ENCODE results near the gene UGCG. TPM values are rescaled to one million over a fixed set of nuclear protein-coding genes. Genes with fewer than 3 reads are reported as not detected.

Gene UGCG
- total RNA-seq, 1 experiment from 2014 or later: 32.6 TPM

DNA sequence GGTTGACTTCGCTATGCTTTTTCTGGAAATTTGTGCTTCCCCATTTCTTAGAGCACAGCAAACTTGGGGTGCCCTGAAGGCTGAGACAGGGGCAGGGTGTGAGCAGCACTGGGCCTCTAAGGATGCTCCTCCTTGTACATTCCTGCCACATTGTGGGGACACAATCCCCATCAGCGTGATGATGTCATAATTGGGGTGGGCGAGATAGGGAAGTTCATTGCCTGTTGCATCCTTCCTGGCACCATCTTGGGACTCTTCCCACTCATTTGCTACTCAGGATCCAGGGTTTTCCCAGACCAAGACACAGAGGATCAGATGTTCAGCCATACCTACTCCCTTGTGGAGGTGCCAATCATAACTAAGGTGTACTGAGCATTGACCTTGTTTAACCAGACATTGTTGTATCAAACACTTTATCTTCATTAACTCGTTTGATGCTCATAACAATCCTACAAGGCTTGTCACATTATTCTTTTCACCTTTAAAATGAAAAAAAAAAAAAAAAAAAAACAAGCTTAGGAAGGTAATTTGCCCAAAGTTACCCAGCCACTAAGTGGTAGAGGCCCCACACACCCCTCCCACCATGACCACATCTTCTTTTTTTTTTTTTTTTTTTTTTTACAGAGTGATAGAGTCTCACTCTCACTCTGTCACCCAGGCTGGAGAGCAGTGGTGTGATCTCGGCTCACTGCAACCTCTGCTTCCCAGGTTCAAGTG lies 87.6 kb downstream of the UGCG start:
- BruUV-seq (replicated peaks): no TSS peak
- H3K9me2 ChIP-seq (ENCODE audit: insufficient read depth): no peaks in the 10 kb centered on the region
- no peak overlapping the region for H3K9ac ChIP-seq (ENCODE audit: low read length)
- H3K4me3 ChIP-seq (replicated peaks in 1 of 2; ENCODE audit: low read depth in 1 of 2, low read length in 2 of 2): no peak overlapping the region
- ChIA-PET CTCF (no interaction called here), POLR2A (no interaction called here), RAD21 (ENCODE audit: low non-redundant PET in 1 of 2, low total read pairs in 2 of 2, uncharacterized antibody in 2 of 2, unreplicated experiment in 2 of 2) (no interaction called here)
- no peaks in the 10 kb centered on the region for H4K20me1 ChIP-seq (ENCODE audit: insufficient read depth)
- no peaks in the 10 kb centered on the region for H3K27me3 ChIP-seq (ENCODE audit: insufficient read depth, low read length)
- no peaks in the 10 kb centered on the region for H3K9me3 ChIP-seq (ENCODE audit: control insufficient read depth in 1 of 2, insufficient read depth in 1 of 2, low read depth in 1 of 2, low read length in 2 of 2)
- no peak overlapping the region for H3K4me2 ChIP-seq (ENCODE audit: low read length)
- no peaks in the 10 kb centered on the region for H3K79me2 ChIP-seq (ENCODE audit: insufficient read depth, low read length)
- no peak for ATAC-seq
- no peak overlapping the region for H2AFZ ChIP-seq (ENCODE audit: low read depth, low read length, poor library complexity, severe bottlenecking)
- no peak for DNase-seq (ENCODE audit: low read depth, low spot score)
- TF ChIP-seq CBX3 (IDR thresholded peaks at IDR 0.05; ENCODE audit: low read depth) (no peak), TCF7L2 (IDR thresholded peaks at IDR 0.05; ENCODE audit: borderline replicate concordance, extremely low read depth, insufficient read depth, insufficient read length) (no peak), EGR1 (IDR thresholded peaks at IDR 0.05; ENCODE audit: low read depth) (no peak), ZBTB33 (IDR thresholded peaks at IDR 0.05; ENCODE audit: extremely low read depth, insufficient replicate concordance, low read length) (no peak), CEBPB (IDR thresholded peaks at IDR 0.05; ENCODE audit: low read depth) (no peak), RAD21 (IDR thresholded peaks at IDR 0.05; ENCODE audit: low read depth) (no peak), JUND (IDR thresholded peaks at IDR 0.05) (no peak), ZFX (IDR thresholded peaks at IDR 0.05) (no peak), FOSL1 (IDR thresholded peaks at IDR 0.05; ENCODE audit: low read depth) (no peak), REST (IDR thresholded peaks at IDR 0.05; ENCODE audit: low read depth) (no peak), POLR2AphosphoS5 (IDR thresholded peaks at IDR 0.05; ENCODE audit: low read depth, low read length) (no peak), EZH2 (IDR thresholded peaks at IDR 0.05) (no peak), EZH2phosphoT487 (IDR thresholded peaks at IDR 0.05; ENCODE audit: borderline replicate concordance) (no peak), ELF1 (IDR thresholded peaks at IDR 0.05; ENCODE audit: borderline replicate concordance, low read depth) (no peak), SP1 (IDR thresholded peaks at IDR 0.05; ENCODE audit: low read depth) (no peak), ZNF274 (IDR thresholded peaks at IDR 0.05; ENCODE audit: low read depth, low read length) (no peak)
- TF ChIP-seq, protein P1, sequence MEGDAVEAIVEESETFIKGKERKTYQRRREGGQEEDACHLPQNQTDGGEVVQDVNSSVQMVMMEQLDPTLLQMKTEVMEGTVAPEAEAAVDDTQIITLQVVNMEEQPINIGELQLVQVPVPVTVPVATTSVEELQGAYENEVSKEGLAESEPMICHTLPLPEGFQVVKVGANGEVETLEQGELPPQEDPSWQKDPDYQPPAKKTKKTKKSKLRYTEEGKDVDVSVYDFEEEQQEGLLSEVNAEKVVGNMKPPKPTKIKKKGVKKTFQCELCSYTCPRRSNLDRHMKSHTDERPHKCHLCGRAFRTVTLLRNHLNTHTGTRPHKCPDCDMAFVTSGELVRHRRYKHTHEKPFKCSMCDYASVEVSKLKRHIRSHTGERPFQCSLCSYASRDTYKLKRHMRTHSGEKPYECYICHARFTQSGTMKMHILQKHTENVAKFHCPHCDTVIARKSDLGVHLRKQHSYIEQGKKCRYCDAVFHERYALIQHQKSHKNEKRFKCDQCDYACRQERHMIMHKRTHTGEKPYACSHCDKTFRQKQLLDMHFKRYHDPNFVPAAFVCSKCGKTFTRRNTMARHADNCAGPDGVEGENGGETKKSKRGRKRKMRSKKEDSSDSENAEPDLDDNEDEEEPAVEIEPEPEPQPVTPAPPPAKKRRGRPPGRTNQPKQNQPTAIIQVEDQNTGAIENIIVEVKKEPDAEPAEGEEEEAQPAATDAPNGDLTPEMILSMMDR (IDR thresholded peaks at IDR 0.05 in 2 of 3, conservative IDR thresholded peaks at IDR 0.05 in 1 of 3; ENCODE audit: borderline replicate concordance in 1 of 3, insufficient read depth in 1 of 3, low read depth in 2 of 3, low read length in 2 of 3): no peak
- TF ChIP-seq, protein P2, sequence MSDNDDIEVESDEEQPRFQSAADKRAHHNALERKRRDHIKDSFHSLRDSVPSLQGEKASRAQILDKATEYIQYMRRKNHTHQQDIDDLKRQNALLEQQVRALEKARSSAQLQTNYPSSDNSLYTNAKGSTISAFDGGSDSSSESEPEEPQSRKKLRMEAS (IDR thresholded peaks at IDR 0.05): no peak
- TF ChIP-seq, protein P3, sequence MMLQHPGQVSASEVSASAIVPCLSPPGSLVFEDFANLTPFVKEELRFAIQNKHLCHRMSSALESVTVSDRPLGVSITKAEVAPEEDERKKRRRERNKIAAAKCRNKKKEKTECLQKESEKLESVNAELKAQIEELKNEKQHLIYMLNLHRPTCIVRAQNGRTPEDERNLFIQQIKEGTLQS (IDR thresholded peaks at IDR 0.05): no peak
- no peak overlapping the region for H3K27ac ChIP-seq (ENCODE audit: low read depth, low read length)
- intact Hi-C loops (cut with micrococcal nuclease): no loop called here
- H3K36me3 ChIP-seq (ENCODE audit: control insufficient read depth in 1 of 2, insufficient read depth in 2 of 2, low read length in 2 of 2): no peaks in the 10 kb centered on the region
- H3K4me1 ChIP-seq (ENCODE audit: control insufficient read depth in 1 of 2, insufficient read depth in 2 of 2, low read length in 2 of 2): peaks cover 0 to 12% of the 10 kb centered on the region in 2 experiments; a peak in 1 of 4 replicates
